IMR-90 (cell line): Measurements from ENCODE around the gene GRIK1. TPM values are rescaled to one million over a fixed set of nuclear protein-coding genes. Genes with fewer than 3 reads are reported as not detected.
A peak's percentile ranks its signal among the peaks of the same experiment; 100 is the strongest.

Source experiments
- ATAC-seq: fragments of 200-7000 bp; cut with Tn5 transposase; 2 replicates; pipeline ENCODE4 v1.9.1; 2020; ENCODE audit warnings: low read depth, mild to moderate bottlenecking, moderate library complexity
- Bru-seq: library from RNA; stranded (reverse); fragments of 400-500 nt; gene quantifications from one replicate; lab custom pipeline; 2021; lab: Mats Ljungman, UMichigan
- BruChase-seq, 2 experiments: library from RNA; stranded (reverse); fragments of 400-500 nt; gene quantifications; one replicate each; lab custom pipeline; 2021; lab: Mats Ljungman, UMichigan
- BruUV-seq: library from RNA; stranded (reverse); fragments of 400-500 nt; replicated peaks from 2 replicates; lab custom pipeline; 2021; lab: Mats Ljungman, UMichigan
- CTCF ChIA-PET: fragments of 300-600 bp; formaldehyde crosslinking; extraction: SDS; loops from one replicate; lab custom pipeline; 2021; ENCODE audit warnings: antibody characterized with exemption; lab: Yijun Ruan, JAX
- POLR2A ChIA-PET: fragments of 300-600 bp; sonication (Branson Sonifier 250); formaldehyde crosslinking; loops from one replicate; lab custom pipeline; 2022; ENCODE audit warnings: antibody characterized with exemption; ENCODE audit not compliant: unreplicated experiment; lab: Charles Lee
- DNase-seq: peaks from one replicate; pipeline ENCODE4 v3.0.0; 2013
- H2AFZ ChIP-seq: replicated peaks from 2 replicates; pipeline ENCODE3; 2013; ENCODE audit warnings: low read length, mild to moderate bottlenecking; ENCODE audit not compliant: poor library complexity
- H2AK5ac ChIP-seq: 2 replicates; pipeline ENCODE4 v1.6.1; 2013; ENCODE audit warnings: low read depth, low read length, inconsistent platforms
- H2AK9ac ChIP-seq: replicated peaks from 2 replicates; pipeline ENCODE3; 2013; ENCODE audit warnings: mild to moderate bottlenecking, low read depth, low read length, moderate library complexity; ENCODE audit not compliant: poor library complexity
- H2BK120ac ChIP-seq: 2 replicates; pipeline ENCODE4 v1.6.1; 2013; ENCODE audit warnings: low read depth, low read length, inconsistent platforms
- H2BK15ac ChIP-seq: 3 replicates; pipeline ENCODE4 v1.6.1; 2013; ENCODE audit warnings: low read depth, low read length, inconsistent platforms
- H2BK20ac ChIP-seq: 2 replicates; pipeline ENCODE4 v1.6.1; 2013; ENCODE audit warnings: low read depth, mild to moderate bottlenecking, inconsistent platforms, low read length, moderate library complexity
- H2BK5ac ChIP-seq: 2 replicates; pipeline ENCODE4 v1.6.1; 2013; ENCODE audit warnings: mild to moderate bottlenecking, low read depth, low read length, inconsistent platforms; ENCODE audit not compliant: poor library complexity, severe bottlenecking
- H3K14ac ChIP-seq: replicated peaks from 2 replicates; pipeline ENCODE4 v1.6.1; 2013; ENCODE audit warnings: low read depth, low read length, inconsistent platforms
- H3K18ac ChIP-seq: 2 replicates; pipeline ENCODE4 v1.6.1; 2013; ENCODE audit warnings: low read depth, low read length, control low read depth
- H3K23ac ChIP-seq: 2 replicates; pipeline ENCODE4 v1.6.1; 2013; ENCODE audit warnings: low read depth, low read length, inconsistent platforms
- H3K27ac ChIP-seq: 2 replicates; pipeline ENCODE4 v1.5.1; 2013; ENCODE audit warnings: mild to moderate bottlenecking, control low read depth, low read length; ENCODE audit not compliant: insufficient read depth
- H3K27me3 ChIP-seq: 2 replicates; pipeline ENCODE4 v1.6.1; 2013; ENCODE audit warnings: low read length; ENCODE audit not compliant: control insufficient read depth, insufficient read depth
- H3K36me3 ChIP-seq: 2 replicates; pipeline ENCODE4 v1.6.1; 2013; ENCODE audit warnings: low read length, mixed read lengths; ENCODE audit not compliant: control insufficient read depth, insufficient read depth
- H3K4ac ChIP-seq: 2 replicates; pipeline ENCODE4 v1.6.1; 2013; ENCODE audit warnings: low read depth, low read length, inconsistent platforms
- H3K4me1 ChIP-seq: 2 replicates; pipeline ENCODE4 v1.6.1; 2013; ENCODE audit warnings: low read length, mixed read lengths; ENCODE audit not compliant: control insufficient read depth, insufficient read depth
- H3K4me2 ChIP-seq: 2 replicates; pipeline ENCODE4 v1.6.1; 2013; ENCODE audit warnings: low read depth, mild to moderate bottlenecking, control low read depth, low read length, moderate library complexity
- H3K4me3 ChIP-seq: 2 replicates; pipeline ENCODE4 v1.5.1; 2013; ENCODE audit warnings: low read depth, mild to moderate bottlenecking, control low read depth, low read length, moderate library complexity; ENCODE audit not compliant: insufficient read depth
- H3K56ac ChIP-seq: 2 replicates; pipeline ENCODE4 v1.6.1; 2013; ENCODE audit warnings: low read length, inconsistent platforms; ENCODE audit not compliant: insufficient read depth; ENCODE audit errors: extremely low read depth
- H3K79me1 ChIP-seq, 2 experiments: 2 replicates each; pipeline ENCODE4 v1.6.1; 2013; ENCODE audit warnings: low read length in 2 of 2, inconsistent platforms in 1 of 2, low read depth in 1 of 2
- H3K9ac ChIP-seq: 2 replicates; pipeline ENCODE4 v1.6.1; 2013; ENCODE audit warnings: low read depth, low read length, control low read depth
- H3K9me1 ChIP-seq: 2 replicates; pipeline ENCODE4 v1.6.1; 2013; ENCODE audit warnings: low read length, inconsistent platforms; ENCODE audit not compliant: insufficient read depth
- H3K9me3 ChIP-seq: 2 replicates; pipeline ENCODE4 v1.6.1; 2013; ENCODE audit warnings: low read length; ENCODE audit not compliant: control insufficient read depth, insufficient read depth
- H4K20me1 ChIP-seq: 2 replicates; pipeline ENCODE4 v1.6.1; 2013; ENCODE audit warnings: low read length, inconsistent platforms; ENCODE audit not compliant: insufficient read depth
- H4K5ac ChIP-seq: 2 replicates; pipeline ENCODE4 v1.6.1; 2013; ENCODE audit warnings: mild to moderate bottlenecking, low read depth, low read length, control low read depth
- H4K8ac ChIP-seq, 2 experiments: 2 replicates each; pipeline ENCODE4 v1.6.1; 2013; ENCODE audit warnings: low read depth in 2 of 2, low read length in 2 of 2, control low read depth in 1 of 2, inconsistent platforms in 1 of 2
- H4K91ac ChIP-seq: 2 replicates; pipeline ENCODE4 v1.6.1; 2013; ENCODE audit warnings: low read depth, low read length, inconsistent platforms; ENCODE audit not compliant: insufficient read depth
- ELK1 ChIP-seq: fragments of 150-350 bp; IDR thresholded peaks from 2 replicates; pipeline ENCODE4 v1.6.1; 2016; ENCODE audit warnings: low read depth, mild to moderate bottlenecking, low read length, moderate library complexity, borderline replicate concordance
- RAD21 ChIP-seq: IDR thresholded peaks from 2 replicates; pipeline ENCODE4 v1.6.1; 2012; ENCODE audit warnings: low read length, improper control_type of control experiment
- RCOR1 ChIP-seq: IDR thresholded peaks from 2 replicates; pipeline ENCODE4 v1.6.1; 2012; ENCODE audit warnings: mild to moderate bottlenecking, low read length, improper control_type of control experiment; ENCODE audit not compliant: insufficient replicate concordance
- WGBS, 2 experiments: methylation state at CpG; one replicate each; pipeline versions ENCODE4 v1.1.5 to v1.1.7; 2013; ENCODE audit warnings: missing lambda C conversion rate in 2 of 2; ENCODE audit not compliant: insufficient read length in 1 of 2; ENCODE audit errors: extremely low coverage in 2 of 2; 5-methylcytosine and 5-hydroxymethylcytosine counted together
- dilution Hi-C: fragments of 300-500 bp; cut with HindIII; formaldehyde crosslinking; loops from one replicate; pipeline ENCODE4 v1.14.3; 2018; ENCODE audit warnings: low sequenced_read_pairs; ENCODE audit not compliant: unreplicated experiment
- in situ Hi-C: fragments of 300-500 bp; cut with MboI; formaldehyde crosslinking; loops from 3 replicates; pipeline ENCODE4 v1.14.3; 2019; ENCODE audit warnings: low sequenced_read_pairs, inconsistent platforms, mixed read lengths
- intact Hi-C: fragments of 100-400 bp; cut with micrococcal nuclease; formaldehyde crosslinking; loops from 2 replicates; pipeline ENCODE4 v1.10.0; 2022
- long read RNA-seq: library from polyadenylated mRNA; unstranded; transcript quantifications from one replicate; pipeline ENCODE4 v2.0.0, GENCODE V29; 2021; ENCODE audit not compliant: unreplicated experiment
- polyA plus RNA-seq, 3 experiments: library from polyadenylated mRNA; depleted of rRNA; stranded (reverse); fragments of >200 nt; gene quantifications; 2 replicates each; pipeline ENCODE4 v1.2.3, GENCODE V29; 2012; ENCODE audit warnings: low replicate concordance in 1 of 3
- total RNA-seq: library from RNA; depleted of rRNA; stranded (reverse); fragments of >200 nt; gene quantifications from 2 replicates; pipeline ENCODE4 v1.2.3, GENCODE V29; 2012; rRNA removed

GRIK1 gene
- total RNA-seq (not detected in 2 replicates), polyA plus RNA-seq (2012; rRNA removed) (not detected in 2 replicates), Bru-seq, nascent RNA (percentile 4 among the genes with signal in this experiment), BruChase-seq, experiment 1, labeled RNA remaining after a 6-hour chase (percentile 2 among the genes with signal in this experiment), BruChase-seq, experiment 2, labeled RNA remaining after a 2-hour chase (percentile 7 among the genes with signal in this experiment)
- polyA plus RNA-seq (2012; cell fraction: cytosol; rRNA removed), result not detected in 2 replicates
- not detected in 2 replicates for polyA plus RNA-seq (2012; cell fraction: nucleus; rRNA removed; ENCODE audit: low replicate concordance)
- long read RNA-seq, result 0 reads

DNA sequence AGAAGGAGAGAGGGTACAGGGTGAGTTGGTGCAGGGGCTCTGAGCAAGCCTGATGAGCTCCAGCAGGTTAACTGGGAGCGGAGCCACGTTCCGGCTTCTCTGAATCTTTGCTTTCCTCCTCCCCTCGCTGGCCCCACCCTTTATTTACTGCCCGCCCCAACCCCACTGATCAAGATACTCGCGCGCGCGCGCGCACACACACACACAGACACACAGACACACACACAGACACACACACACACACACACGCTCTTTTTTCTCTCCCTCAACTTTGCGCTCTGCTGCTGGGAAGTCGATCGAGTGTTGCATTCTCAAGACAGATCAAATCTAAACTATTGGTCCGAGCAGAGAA, at the start of gene GRIK1:
Gene GRIK1 (minus strand): TSS at position 73 of the 352 bp plus-strand sequence.
- intact Hi-C loops (no loop called here), in situ Hi-C loops (no loop called here), dilution Hi-C loops (no loop called here)
- Histone ChIP-seq H3K56ac (no peak within 1 kb of the TSS), H3K18ac (no peak within 1 kb of the TSS), H3K4me1 (no peaks in the 10 kb centered on the region), H3K36me3 (no peaks in the 10 kb centered on the region), H3K9me3 (no peaks in the 10 kb centered on the region), H2BK20ac (no peak within 1 kb of the TSS), H4K91ac (no peak within 1 kb of the TSS), H3K4ac (no peak within 1 kb of the TSS), H3K23ac (no peak within 1 kb of the TSS), H3K9me1 (no peaks in the 10 kb centered on the region), H3K79me1 (no peaks in the 10 kb centered on the region), H3K4me2 (peak within 1 kb of the TSS; percentile 75), H2BK120ac (no peak within 1 kb of the TSS), H3K27ac (no peak within 1 kb of the TSS), H2BK5ac (no peak within 1 kb of the TSS), H4K20me1 (no peaks in the 10 kb centered on the region), H3K27me3 (peaks cover 20% of the 10 kb centered on the region), H2AK9ac (no peak within 1 kb of the TSS), H2AFZ (peak within 1 kb of the TSS; percentile 74), H3K4me3 (no peak within 1 kb of the TSS), H2BK15ac (no peak within 1 kb of the TSS), H4K8ac (no peak within 1 kb of the TSS), H2AK5ac (no peak within 1 kb of the TSS), H3K14ac (no peak within 1 kb of the TSS), H4K5ac (no peak within 1 kb of the TSS), H3K9ac (no peak within 1 kb of the TSS)
- DNase-seq (no peak), ATAC-seq (peak; percentile 42)
- no TSS peak for BruUV-seq
- POLR2A ChIA-PET, result no interaction called here
- TF ChIP-seq ELK1 (no peak), RAD21 (no peak), RCOR1 (no peak)
- no CpG with 5 or more reads among the region's 17 CpGs for WGBS, 2 experiments
- CTCF ChIA-PET, result no interaction called here
